Activated naive CD4-positive, alpha-beta T cell treated with anti-CD3 and anti-CD28 coated beads for 36 hours (primary cell): ENCODE data around the gene DLG1. TPM values are rescaled to one million over a fixed set of nuclear protein-coding genes. Genes with fewer than 3 reads are reported as not detected.
A peak's percentile ranks its signal among the peaks of the same experiment; 100 is the strongest.
"Not testable (repeated sequence)": the region's sequence is repeated elsewhere in the genome, so short reads cannot be mapped to it uniquely, and the experiment has no call there.

Source experiments
- CTCF ChIA-PET: fragments of 350-600 bp; sonication (Branson Sonifier 250); formaldehyde crosslinking; loops from one replicate; lab custom pipeline; 2021; ENCODE audit warnings: antibody characterized with exemption; lab: Charles Lee
- DNase-seq: peaks from one replicate; pipeline ENCODE4 v3.0.0-alpha.2; 2020
- H3K27ac Mint-ChIP-seq: one replicate; pipeline ENCODE4 v1.8.0; 2021; ENCODE audit warnings: mild to moderate bottlenecking, mixed read lengths
- H3K27me3 Mint-ChIP-seq: one replicate; pipeline ENCODE4 v1.8.0; 2021; ENCODE audit warnings: low read depth, mixed read lengths
- H3K36me3 Mint-ChIP-seq: one replicate; pipeline ENCODE4 v1.8.0; 2021; ENCODE audit warnings: low read depth, mixed read lengths
- H3K4me1 Mint-ChIP-seq: one replicate; pipeline ENCODE4 v1.8.0; 2021; ENCODE audit warnings: low read depth, mixed read lengths
- H3K4me3 Mint-ChIP-seq: one replicate; pipeline ENCODE4 v1.8.0; 2021; ENCODE audit warnings: mild to moderate bottlenecking, moderate library complexity, mixed read lengths
- H3K9me3 Mint-ChIP-seq: one replicate; pipeline ENCODE4 v1.8.0; 2021; ENCODE audit warnings: mixed read lengths
- intact Hi-C: fragments of 100-400 bp; cut with micrococcal nuclease; formaldehyde crosslinking; loops from one replicate; pipeline ENCODE4 v1.15.1; 2023
- total RNA-seq, 2 experiments: library from RNA; stranded (reverse); gene quantifications; one replicate each; pipeline ENCODE4 v1.2.3, GENCODE V29; 2021

DLG1 gene
- total RNA-seq, 2 experiments from 2014 or later: 51.9 to 55.2 TPM

DNA sequence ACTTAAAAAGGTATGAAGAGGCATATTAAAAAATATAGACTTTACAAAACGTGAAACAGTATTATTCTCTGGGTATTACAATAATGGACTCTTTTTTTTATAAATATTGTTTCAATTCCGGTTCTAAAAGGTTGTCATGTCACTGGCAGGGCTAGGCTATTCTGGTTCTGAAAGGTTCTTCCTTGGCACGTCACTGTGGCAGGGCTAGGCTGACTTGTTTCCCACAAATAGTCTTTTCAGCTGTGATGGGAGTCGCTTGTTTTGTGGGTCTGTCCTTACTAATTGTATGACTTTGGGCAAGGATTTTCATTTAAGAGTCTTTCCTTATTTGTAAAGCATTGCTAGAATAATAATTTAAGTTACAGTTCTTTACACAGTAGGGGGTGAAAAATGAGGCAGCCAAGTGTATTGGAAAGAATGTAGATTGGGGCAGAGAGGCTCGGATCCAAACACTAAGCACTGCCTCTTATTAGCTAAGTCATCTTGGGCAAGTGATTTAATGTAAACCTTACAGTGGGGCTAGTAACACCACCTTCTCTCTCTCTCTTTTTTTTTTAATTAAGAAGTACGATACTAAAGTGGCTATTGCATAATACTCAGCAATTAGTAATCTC is 256.4 kb downstream of the DLG1 start:
- Mint-ChIP-seq H3K27me3 (no peaks in the 10 kb centered on the region), H3K4me3 (no peak overlapping the region), H3K27ac (no peak overlapping the region), H3K36me3 (peaks cover 7% of the 10 kb centered on the region), H3K9me3 (no peaks in the 10 kb centered on the region), H3K4me1 (no peaks in the 10 kb centered on the region)
- intact Hi-C loops: no loop called here
- no peak for DNase-seq
- CTCF ChIA-PET: interaction anchor here (1.6 to 3.5 kb wide), 2 partner anchors 12 to 19 kb away, joined by 5 to 14 read pairs; partner anchors contain the start of gene MELTF

GRCh38 chr3:197040658-197041057 is 257.8 kb downstream of the DLG1 start:
- Mint-ChIP-seq H3K36me3 (peaks cover 2% of the 10 kb centered on the region), H3K27ac (no peak overlapping the region), H3K4me1 (no peaks in the 10 kb centered on the region), H3K4me3 (no peak overlapping the region), H3K27me3 (no peaks in the 10 kb centered on the region), H3K9me3 (no peaks in the 10 kb centered on the region)
- CTCF ChIA-PET: interaction anchor here (1.6 to 3.5 kb wide), 2 partner anchors 11 to 18 kb away, joined by 5 to 14 read pairs; partner anchors contain the start of gene MELTF
- intact Hi-C loops: no loop called here
- DNase-seq: no peak

DNA sequence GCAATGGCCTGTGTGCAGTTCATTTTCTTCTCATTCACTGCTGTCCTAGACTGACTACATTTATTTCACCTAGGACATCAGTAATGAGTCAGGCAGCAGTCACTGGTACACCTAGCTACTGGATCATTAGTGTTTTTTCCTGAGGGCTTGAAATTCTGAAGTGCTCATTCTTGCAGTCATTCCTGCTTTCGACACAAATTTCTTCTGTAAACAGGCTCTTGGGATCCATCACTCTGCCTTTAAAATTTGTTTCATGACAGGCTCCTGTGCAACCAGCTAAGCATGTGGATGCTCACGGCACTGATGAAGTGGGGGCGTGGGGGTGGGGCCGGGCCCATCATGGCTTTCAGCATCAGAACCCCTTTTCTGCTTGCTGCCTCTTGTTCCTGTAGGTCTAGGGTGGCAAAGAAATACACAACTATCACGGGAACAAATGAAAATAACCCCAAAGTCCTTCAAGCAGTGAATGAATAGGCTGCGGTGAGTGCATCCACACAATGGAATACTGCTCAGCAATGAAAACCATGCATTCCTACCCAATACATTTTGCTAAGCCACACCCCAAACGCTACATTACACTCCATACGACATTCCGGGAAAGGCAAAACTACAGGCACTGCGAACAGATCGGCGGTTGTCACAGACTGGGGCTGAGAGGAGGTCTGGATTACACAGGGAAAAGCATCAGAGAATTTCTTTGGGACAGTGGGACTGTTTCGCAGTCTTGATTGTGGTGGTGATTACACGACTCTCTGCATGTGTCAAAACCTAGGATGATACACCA is 259.5 kb downstream of the DLG1 start:
- H3K9me3 Mint-ChIP-seq: no peaks in the 10 kb centered on the region
- no peak overlapping the region for H3K27ac Mint-ChIP-seq
- no peak for DNase-seq
- peaks cover 2% of the 10 kb centered on the region for H3K27me3 Mint-ChIP-seq
- H3K4me1 Mint-ChIP-seq: no peaks in the 10 kb centered on the region
- CTCF ChIA-PET: interaction anchor here (0.6 to 1.4 kb wide), 2 partner anchors 9 to 13 kb away, joined by 3 to 6 read pairs; partner anchors contain the start of gene MELTF
- no peaks in the 10 kb centered on the region for H3K36me3 Mint-ChIP-seq
- intact Hi-C loops: no loop called here
- no peak overlapping the region for H3K4me3 Mint-ChIP-seq

GRCh38 chr3:197035577-197035976 is 262.8 kb downstream of the DLG1 start:
- H3K4me1 Mint-ChIP-seq: peaks cover 4% of the 10 kb centered on the region
- no peak for DNase-seq
- peaks cover 2% of the 10 kb centered on the region for H3K27me3 Mint-ChIP-seq
- intact Hi-C loops: no loop called here
- H3K4me3 Mint-ChIP-seq: no peak overlapping the region
- H3K27ac Mint-ChIP-seq: no peak overlapping the region
- no peaks in the 10 kb centered on the region for H3K9me3 Mint-ChIP-seq
- no peaks in the 10 kb centered on the region for H3K36me3 Mint-ChIP-seq
- CTCF ChIA-PET: interaction anchor here (0.6 kb wide), 1 partner anchor 29 kb away, joined by 6 read pairs; no protein-coding TSS in a partner anchor

- H3K4me3 Mint-ChIP-seq, CTCF ChIA-PET, H3K9me3 Mint-ChIP-seq, H3K27ac Mint-ChIP-seq, H3K36me3 Mint-ChIP-seq, DNase-seq, intact Hi-C loops, H3K4me1 Mint-ChIP-seq, H3K27me3 Mint-ChIP-seq: not testable (repeated sequence)
Observed at GRCh38 chr3:197034778-197035177, 263.6 kb downstream of the DLG1 start.

- H3K4me1 Mint-ChIP-seq, H3K4me3 Mint-ChIP-seq, intact Hi-C loops, CTCF ChIA-PET, DNase-seq, H3K27me3 Mint-ChIP-seq, H3K9me3 Mint-ChIP-seq, H3K36me3 Mint-ChIP-seq, H3K27ac Mint-ChIP-seq: not testable (repeated sequence)
Observed at GRCh38 chr3:197033764-197034163, 264.6 kb downstream of the DLG1 start.

DNA sequence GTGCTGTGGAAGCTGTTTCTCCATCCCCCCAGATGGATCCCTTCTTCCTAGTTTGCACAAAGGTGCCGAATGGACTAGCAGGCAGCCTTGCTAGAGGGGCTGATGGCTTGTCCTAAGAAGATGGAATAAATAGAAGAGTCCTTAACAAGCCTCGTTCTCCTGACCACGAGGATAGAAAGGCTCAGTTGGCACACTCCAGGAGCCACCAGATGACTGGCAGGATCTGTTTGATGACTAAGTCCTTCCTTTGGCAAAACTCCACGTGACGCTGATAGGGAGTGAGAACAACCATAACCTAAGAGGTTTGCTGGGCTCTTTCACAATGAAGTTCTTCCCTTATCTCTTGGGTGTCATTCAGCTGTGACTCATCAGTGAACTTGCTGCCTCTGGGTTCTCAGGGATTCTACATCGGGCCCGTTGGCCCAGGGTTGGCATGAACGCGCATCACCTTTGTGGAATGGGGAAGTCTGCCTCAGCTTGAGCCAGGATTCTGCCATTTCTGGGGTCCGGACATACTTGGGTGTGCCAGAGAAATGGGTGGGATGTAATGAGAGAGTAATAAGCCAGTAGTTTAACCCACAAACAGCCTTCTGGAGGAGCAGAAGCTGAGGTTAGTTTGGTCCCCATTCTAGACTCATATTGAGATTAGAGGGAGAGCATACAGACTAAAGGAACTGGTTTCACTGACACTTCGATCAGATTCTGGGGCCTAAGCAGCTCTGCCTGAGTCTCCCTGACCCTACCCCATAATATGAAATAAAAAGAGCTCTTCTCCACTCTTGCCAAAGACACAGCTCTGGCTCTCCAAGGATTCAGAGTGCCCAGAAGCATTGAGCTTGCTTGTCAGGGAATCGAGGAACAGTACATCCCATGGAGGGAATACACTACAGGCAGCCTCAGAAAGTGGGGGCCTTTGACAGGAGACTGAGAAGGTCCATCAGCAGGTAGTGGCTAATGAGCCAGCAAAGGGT is 266.8 kb downstream of the DLG1 start:
- peaks cover 9% of the 10 kb centered on the region for H3K4me1 Mint-ChIP-seq
- H3K27ac Mint-ChIP-seq: no peak overlapping the region
- no peaks in the 10 kb centered on the region for H3K36me3 Mint-ChIP-seq
- CTCF ChIA-PET: interaction anchor here (0.6 to 3.2 kb wide), 3 partner anchors 10 to 248 kb away, joined by 3 to 14 read pairs (median 7); no protein-coding TSS in a partner anchor
- H3K27me3 Mint-ChIP-seq: peaks cover 6% of the 10 kb centered on the region
- intact Hi-C loops: no loop called here
- peak; percentile 56 for DNase-seq
- no peak overlapping the region for H3K4me3 Mint-ChIP-seq
- H3K9me3 Mint-ChIP-seq: no peaks in the 10 kb centered on the region

DNA sequence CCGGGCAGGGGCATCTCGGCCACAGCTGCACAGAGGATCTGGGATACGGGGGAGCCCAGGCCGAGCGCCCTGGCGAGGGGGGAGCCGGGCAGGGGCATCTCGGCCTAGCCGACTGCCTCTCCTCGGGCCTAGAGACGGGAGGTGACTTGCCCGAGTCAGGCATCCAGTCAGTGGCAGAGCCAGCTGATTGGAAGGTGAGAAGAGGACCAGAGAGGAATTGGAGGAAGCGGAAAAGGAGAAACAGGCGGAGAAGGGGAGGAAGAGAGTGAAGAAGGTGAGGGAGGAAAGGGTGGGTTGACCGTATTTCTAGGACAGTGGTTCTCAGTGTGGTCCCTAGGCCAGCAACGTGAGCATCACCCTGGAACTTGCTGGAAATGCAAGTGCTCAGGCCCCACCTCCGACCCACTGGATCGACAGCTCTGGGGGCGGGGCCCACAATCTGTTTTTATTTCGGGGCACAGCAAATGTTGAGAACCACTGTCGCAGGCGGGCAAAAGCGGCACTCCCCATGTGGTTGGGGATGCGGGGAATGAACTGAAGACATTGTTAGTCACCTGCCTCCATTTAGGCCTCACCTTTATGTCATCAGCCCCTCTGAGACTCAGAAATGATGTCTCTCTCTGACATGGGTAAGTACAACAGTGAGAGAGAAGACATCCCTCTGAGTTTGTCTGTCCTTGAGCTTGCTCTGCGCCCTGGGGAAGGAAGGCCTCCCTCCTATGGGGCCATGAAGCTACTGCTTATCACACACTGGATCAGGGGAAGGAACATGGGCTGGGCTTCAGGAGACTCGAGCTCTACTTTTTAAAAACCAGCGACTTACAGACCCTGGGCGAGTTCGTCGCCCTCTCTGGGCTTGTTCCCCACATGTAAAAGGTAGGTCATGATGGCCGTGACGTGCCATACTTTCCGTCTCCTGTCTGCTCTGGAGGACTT is 267.8 kb downstream of the DLG1 start:
- CTCF ChIA-PET: interaction anchor here (0.5 to 3.2 kb wide), 23 partner anchors 9 to 479 kb away, joined by 3 to 17 read pairs (median 6); no protein-coding TSS in a partner anchor
- Mint-ChIP-seq H3K36me3 (no peaks in the 10 kb centered on the region), H3K27me3 (peaks cover 6% of the 10 kb centered on the region), H3K9me3 (no peaks in the 10 kb centered on the region), H3K4me3 (peak overlapping the region; percentile 12), H3K27ac (no peak overlapping the region), H3K4me1 (peaks cover 9% of the 10 kb centered on the region)
- DNase-seq: no peak
- intact Hi-C loops: no loop called here

DNA sequence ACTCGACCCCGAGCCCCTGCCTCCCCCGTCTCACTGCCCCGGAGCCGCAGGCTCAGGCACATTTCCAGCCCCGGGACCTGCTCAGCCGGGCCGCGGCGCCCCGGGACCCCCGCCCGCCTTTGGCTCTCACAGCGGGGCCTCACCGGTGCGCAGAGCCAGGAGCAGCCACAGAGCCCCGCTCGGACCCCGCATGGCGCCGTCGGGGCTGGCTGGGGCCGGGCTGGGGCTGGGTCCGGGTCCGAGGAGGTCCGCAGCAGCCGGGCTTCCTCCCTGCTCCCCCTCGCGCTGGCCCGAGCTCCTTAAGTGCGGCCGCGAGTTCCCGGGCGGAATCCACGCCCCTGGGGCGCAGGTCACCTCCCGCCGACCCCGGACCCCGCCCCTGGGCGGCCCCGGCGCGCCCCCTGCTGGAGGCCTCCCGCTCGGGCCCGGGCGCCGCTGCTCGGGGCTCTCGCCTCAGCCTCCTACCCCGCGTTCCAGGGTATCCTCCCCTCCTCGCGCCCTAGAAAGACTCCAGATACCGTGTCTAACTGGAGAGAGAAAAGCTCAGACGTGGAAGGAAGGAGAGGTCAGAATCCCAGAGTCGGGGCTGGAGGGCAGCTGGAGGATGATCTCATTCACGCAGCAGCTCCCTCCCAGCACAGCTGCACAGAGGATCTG is 268.8 kb downstream of the DLG1 start, which contains the start of gene MELTF:
MELTF (minus strand) TSS at position 307 of the 657 bp plus-strand sequence; CDS start at position 192, 115 bp downstream.
- Mint-ChIP-seq H3K27ac (no peak within 1 kb of the TSS), H3K9me3 (no peaks in the 10 kb centered on the region), H3K27me3 (peaks cover 6% of the 10 kb centered on the region), H3K4me1 (peaks cover 9% of the 10 kb centered on the region), H3K36me3 (no peaks in the 10 kb centered on the region), H3K4me3 (peak within 1 kb of the TSS; percentile 78)
- intact Hi-C loops: loop anchor here (1.0 kb wide), 3 partner anchors 26 to 191 kb away; no protein-coding TSS in a partner anchor
- DNase-seq: peak; percentile 65
- CTCF ChIA-PET: interaction anchor here (0.5 to 3.2 kb wide), 26 partner anchors 8 to 480 kb away, joined by 3 to 17 read pairs (median 5); no protein-coding TSS in a partner anchor

DNA sequence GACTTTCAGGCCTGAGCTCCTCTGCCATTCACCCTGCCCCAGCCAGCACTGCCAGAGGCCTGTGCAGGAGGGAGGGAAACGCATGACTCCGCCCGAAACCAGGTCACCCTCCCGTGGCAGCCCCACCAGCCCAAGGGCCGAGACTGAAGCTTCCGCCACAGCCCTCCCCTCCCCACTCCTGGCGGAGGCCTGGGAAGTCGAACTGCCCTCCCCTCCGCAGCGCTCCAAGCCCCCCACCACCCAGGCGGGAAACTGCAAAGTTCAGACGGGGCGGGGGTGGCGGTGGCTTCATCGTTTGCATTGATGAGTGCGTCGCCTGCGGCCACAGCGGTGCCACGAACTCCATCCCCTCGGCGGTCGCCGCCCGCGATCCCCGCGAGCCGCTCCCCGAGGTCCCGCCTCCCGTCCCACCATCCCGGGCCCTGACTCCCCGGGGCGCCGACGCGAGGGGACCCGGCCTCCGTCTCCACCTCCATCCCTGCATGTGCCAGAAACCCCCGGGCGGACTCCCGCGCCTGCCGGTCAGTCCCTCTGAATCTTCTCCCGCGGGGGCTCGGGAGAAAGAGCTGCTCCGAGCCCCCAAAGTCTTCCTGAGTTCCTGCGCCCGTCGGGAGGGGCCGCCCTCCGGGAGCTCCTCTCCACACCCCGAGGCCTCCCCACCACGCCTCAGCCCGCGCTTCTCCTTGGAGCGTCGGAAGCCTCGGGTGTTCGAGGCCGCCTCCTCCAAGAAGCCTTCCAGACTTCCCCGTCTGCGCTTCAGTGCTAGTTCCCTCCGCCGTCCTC is 269.5 kb downstream of the DLG1 start:
- Mint-ChIP-seq H3K27ac (no peak overlapping the region), H3K27me3 (peaks cover 3% of the 10 kb centered on the region), H3K36me3 (no peaks in the 10 kb centered on the region), H3K4me3 (peak overlapping the region; percentile 78), H3K4me1 (peaks cover 9% of the 10 kb centered on the region), H3K9me3 (no peaks in the 10 kb centered on the region)
- DNase-seq: peak; percentile 24
- intact Hi-C loops: loop anchor here (1.0 kb wide), 3 partner anchors 26 to 191 kb away; no protein-coding TSS in a partner anchor
- CTCF ChIA-PET: interaction anchor here (0.9 to 3.2 kb wide), 19 partner anchors 9 to 158 kb away, joined by 3 to 17 read pairs (median 6); no protein-coding TSS in a partner anchor
